ENCODE data around the gene TNFSF18.
A peak's percentile ranks its signal among the peaks of the same experiment; 100 is the strongest.

The TNFSF18 gene

DNA sequence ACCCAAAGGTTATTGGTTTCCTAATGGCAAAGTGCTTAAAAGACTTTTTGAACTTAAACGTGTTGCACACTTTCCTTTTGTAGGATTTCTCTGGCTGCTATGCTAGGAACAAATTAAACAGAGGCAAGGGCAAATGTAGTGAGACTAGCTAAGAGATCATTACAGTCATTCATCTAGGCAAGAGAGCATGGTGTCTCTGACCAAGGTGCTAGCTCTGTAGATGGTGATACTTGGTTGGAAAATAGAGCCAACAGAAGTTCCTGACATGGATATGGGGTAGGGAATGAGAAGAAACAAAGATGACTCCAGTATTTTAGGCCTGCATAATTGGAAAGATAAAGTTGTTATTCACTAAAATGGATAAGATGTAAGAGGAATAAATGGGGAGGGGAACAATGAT is 6.1 kb downstream of the TNFSF18 start:
- H3K9me2 ChIP-seq (replicated peaks; ENCODE audit: low read depth, low read length), result no peaks in the 10 kb centered on the region
- no peak for TF ChIP-seq EZH2phosphoT487 (IDR thresholded peaks at IDR 0.05; ENCODE audit: borderline replicate concordance)
- TF ChIP-seq, protein P1, sequence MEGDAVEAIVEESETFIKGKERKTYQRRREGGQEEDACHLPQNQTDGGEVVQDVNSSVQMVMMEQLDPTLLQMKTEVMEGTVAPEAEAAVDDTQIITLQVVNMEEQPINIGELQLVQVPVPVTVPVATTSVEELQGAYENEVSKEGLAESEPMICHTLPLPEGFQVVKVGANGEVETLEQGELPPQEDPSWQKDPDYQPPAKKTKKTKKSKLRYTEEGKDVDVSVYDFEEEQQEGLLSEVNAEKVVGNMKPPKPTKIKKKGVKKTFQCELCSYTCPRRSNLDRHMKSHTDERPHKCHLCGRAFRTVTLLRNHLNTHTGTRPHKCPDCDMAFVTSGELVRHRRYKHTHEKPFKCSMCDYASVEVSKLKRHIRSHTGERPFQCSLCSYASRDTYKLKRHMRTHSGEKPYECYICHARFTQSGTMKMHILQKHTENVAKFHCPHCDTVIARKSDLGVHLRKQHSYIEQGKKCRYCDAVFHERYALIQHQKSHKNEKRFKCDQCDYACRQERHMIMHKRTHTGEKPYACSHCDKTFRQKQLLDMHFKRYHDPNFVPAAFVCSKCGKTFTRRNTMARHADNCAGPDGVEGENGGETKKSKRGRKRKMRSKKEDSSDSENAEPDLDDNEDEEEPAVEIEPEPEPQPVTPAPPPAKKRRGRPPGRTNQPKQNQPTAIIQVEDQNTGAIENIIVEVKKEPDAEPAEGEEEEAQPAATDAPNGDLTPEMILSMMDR (conservative IDR thresholded peaks at IDR 0.05; ENCODE audit: low read length), result no peak
- H2AFZ ChIP-seq (ENCODE audit: low read length), result no peak overlapping the region

DNA sequence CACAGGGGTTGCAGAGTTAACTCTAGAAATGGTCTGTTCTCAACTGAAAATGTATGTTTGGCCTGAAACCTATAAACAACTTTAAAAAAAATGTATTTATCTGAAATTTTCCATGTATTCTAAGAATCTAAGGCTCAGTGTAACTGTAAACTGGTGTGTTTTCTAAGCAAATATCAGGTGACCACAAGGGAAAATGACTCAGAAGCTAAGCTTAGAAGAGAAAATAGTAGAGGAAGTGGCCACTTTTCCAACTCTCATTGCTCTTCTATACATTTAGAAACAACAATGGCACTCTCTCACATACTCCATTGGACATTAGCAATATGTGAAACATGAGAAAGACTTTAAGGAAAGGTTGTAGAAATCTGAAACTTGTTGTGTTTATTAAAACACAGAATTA is 7.5 kb downstream of the TNFSF18 start:
- Histone ChIP-seq H3K4me1 (ENCODE audit: insufficient read depth, low read length, poor library complexity, severe bottlenecking) (peaks cover 11% of the 10 kb centered on the region), H4K20me1 (ENCODE audit: insufficient read depth, low read length, poor library complexity, severe bottlenecking) (no peaks in the 10 kb centered on the region), H3K9me2 (replicated peaks; ENCODE audit: low read depth, low read length) (no peaks in the 10 kb centered on the region), H3F3A (ENCODE audit: low read depth) (no peaks in the 10 kb centered on the region), H2AFZ (ENCODE audit: low read length) (no peak overlapping the region), H3K4me3 (ENCODE audit: low read length, poor library complexity, severe bottlenecking) (no peak overlapping the region), H3K36me3 (ENCODE audit: insufficient read depth, low read length) (no peaks in the 10 kb centered on the region), H3K4me2 (ENCODE audit: low read depth, low read length, poor library complexity, severe bottlenecking) (peak overlapping the region; percentile 33), H3K9ac (ENCODE audit: low read depth, low read length, poor library complexity, severe bottlenecking) (no peak overlapping the region), H3K79me2 (ENCODE audit: insufficient read depth, low read length) (no peaks in the 10 kb centered on the region), H3K27me3 (ENCODE audit: insufficient read depth, low read length, poor library complexity, severe bottlenecking) (no peaks in the 10 kb centered on the region), H3K9me3 (ENCODE audit: insufficient read depth, low read depth, low read length) (no peaks in the 10 kb centered on the region)
- TF ChIP-seq, protein P1 (conservative IDR thresholded peaks at IDR 0.05; ENCODE audit: low read length), result no peak
- TF ChIP-seq EZH2phosphoT487 (IDR thresholded peaks at IDR 0.05; ENCODE audit: borderline replicate concordance), result no peak

More for the DNA sequence above, 6.1 kb downstream of the TNFSF18 start:
- H3K9ac ChIP-seq (ENCODE audit: low read depth, low read length, poor library complexity, severe bottlenecking), result no peak overlapping the region
- no peaks in the 10 kb centered on the region for H3K27me3 ChIP-seq (ENCODE audit: insufficient read depth, low read length, poor library complexity, severe bottlenecking)
- no peaks in the 10 kb centered on the region for H3K36me3 ChIP-seq (ENCODE audit: insufficient read depth, low read length)
- no peaks in the 10 kb centered on the region for H3K9me3 ChIP-seq (ENCODE audit: insufficient read depth, low read depth, low read length)
- no peaks in the 10 kb centered on the region for H3F3A ChIP-seq (ENCODE audit: low read depth)
- H3K4me3 ChIP-seq (ENCODE audit: low read length, poor library complexity, severe bottlenecking), result no peak overlapping the region
- no peaks in the 10 kb centered on the region for H4K20me1 ChIP-seq (ENCODE audit: insufficient read depth, low read length, poor library complexity, severe bottlenecking)
- no peak overlapping the region for H3K4me2 ChIP-seq (ENCODE audit: low read depth, low read length, poor library complexity, severe bottlenecking)
- no peaks in the 10 kb centered on the region for H3K79me2 ChIP-seq (ENCODE audit: insufficient read depth, low read length)
- H3K4me1 ChIP-seq (ENCODE audit: insufficient read depth, low read length, poor library complexity, severe bottlenecking), result peaks cover 11% of the 10 kb centered on the region

DNA sequence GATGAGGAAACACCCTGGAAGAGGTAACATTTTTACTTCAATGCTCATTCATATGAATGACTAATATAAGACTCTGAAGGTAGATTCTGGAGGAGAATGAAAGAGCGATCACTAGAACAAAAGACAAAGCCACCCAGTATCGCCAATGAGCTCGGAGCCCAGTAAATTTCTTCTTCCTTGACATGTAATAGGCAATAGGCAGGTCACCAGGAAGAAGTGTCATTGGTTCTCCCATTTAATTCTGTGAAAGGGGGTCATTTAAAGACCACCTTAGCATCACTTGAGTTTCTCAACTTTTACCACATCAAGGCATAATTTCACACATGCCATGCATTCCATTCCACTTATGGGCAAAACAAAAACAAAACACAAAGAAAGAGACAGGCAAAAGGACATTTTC is 7.9 kb downstream of the TNFSF18 start:
- peak overlapping the region; percentile 33 for H3K4me2 ChIP-seq (ENCODE audit: low read depth, low read length, poor library complexity, severe bottlenecking)
- no peaks in the 10 kb centered on the region for H3K9me3 ChIP-seq (ENCODE audit: insufficient read depth, low read depth, low read length)
- H3K9ac ChIP-seq (ENCODE audit: low read depth, low read length, poor library complexity, severe bottlenecking), result no peak overlapping the region
- no peaks in the 10 kb centered on the region for H3K79me2 ChIP-seq (ENCODE audit: insufficient read depth, low read length)
- H3K36me3 ChIP-seq (ENCODE audit: insufficient read depth, low read length), result no peaks in the 10 kb centered on the region
- H2AFZ ChIP-seq (ENCODE audit: low read length), result no peak overlapping the region
- H3K9me2 ChIP-seq (replicated peaks; ENCODE audit: low read depth, low read length), result no peaks in the 10 kb centered on the region
- no peak for TF ChIP-seq EZH2phosphoT487 (IDR thresholded peaks at IDR 0.05; ENCODE audit: borderline replicate concordance)
- TF ChIP-seq, protein P1 (conservative IDR thresholded peaks at IDR 0.05; ENCODE audit: low read length), result no peak
- peaks cover 11% of the 10 kb centered on the region for H3K4me1 ChIP-seq (ENCODE audit: insufficient read depth, low read length, poor library complexity, severe bottlenecking)
- no peaks in the 10 kb centered on the region for H3K27me3 ChIP-seq (ENCODE audit: insufficient read depth, low read length, poor library complexity, severe bottlenecking)
- H4K20me1 ChIP-seq (ENCODE audit: insufficient read depth, low read length, poor library complexity, severe bottlenecking), result no peaks in the 10 kb centered on the region
- H3K4me3 ChIP-seq (ENCODE audit: low read length, poor library complexity, severe bottlenecking), result no peak overlapping the region
- no peaks in the 10 kb centered on the region for H3F3A ChIP-seq (ENCODE audit: low read depth)
